Measurements from ENCODE around the gene CD8B2.
"Not testable (repeated sequence)": the region's sequence is repeated elsewhere in the genome, so short reads cannot be mapped to it uniquely, and the experiment has no call there.

CD8B2 gene

DNA sequence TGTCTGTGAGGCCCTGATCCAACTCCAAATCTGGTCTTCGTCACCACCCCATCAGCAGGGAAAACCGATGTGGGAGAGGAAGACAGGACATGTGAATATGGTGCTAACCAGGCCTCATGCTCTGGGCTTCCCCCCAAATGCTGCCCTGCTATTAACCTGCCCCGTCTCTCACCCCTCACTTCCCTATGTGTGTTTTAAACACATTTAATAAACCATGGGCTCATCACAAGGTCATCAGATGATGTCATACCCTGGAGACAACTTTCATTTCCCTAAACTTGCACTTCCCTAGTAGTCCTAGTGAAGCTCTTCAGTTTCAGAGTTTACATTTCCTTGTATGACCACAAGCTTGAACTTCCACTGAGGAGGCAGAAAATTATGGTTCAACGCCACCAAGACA, 49.9 kb downstream of the CD8B2 start:
- FAIRE-seq (no peak), DNase-seq (ENCODE audit: insufficient read length, low spot score) (no peak)
- no peak for TF ChIP-seq POLR2A (IDR thresholded peaks at IDR 0.05; ENCODE audit: low read depth, low read length)

DNA sequence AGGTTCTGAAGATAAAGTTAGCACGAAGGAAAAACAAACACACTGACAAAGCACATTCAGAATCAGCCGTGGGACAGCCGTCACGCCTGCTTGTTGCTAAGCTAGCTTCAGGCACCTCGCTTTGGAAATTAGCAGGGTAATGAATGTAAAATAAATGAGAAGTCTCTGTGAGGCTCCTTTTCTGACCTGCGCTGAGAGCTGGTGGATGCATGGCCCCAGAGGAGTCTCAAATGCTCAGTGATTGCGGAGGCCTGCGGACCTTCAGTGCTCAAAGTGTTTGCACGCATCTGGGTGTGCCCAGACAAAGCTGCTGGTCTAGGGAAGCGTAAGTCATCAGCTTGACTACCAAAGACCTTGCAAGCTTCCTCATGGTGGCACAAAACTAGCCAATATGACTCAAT, 50.6 kb downstream of the CD8B2 start:
- no peak for TF ChIP-seq POLR2A (IDR thresholded peaks at IDR 0.05; ENCODE audit: low read depth, low read length)
- FAIRE-seq (no peak), DNase-seq (ENCODE audit: insufficient read length, low spot score) (no peak)

DNA sequence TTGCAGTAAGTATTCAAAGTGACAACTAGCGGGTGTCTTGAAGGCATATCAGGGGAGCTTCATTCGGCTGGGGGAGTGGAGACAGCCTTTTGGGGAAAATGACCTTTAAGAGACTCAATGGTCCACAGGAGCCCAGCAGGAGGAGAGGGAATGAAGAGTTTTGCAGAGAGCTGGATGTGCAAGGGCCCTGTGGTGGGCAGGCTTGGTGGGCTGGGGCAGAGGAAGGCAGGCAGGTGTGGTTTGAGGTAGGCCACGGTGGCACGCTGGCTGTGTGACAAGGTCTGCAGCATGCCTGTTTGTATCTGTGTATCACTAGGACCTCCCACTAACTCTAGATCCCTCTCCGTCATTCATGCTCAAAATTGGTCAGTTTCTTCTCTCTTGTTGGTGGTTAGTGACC, 53.7 kb downstream of the CD8B2 start:
- no peak for TF ChIP-seq POLR2A (IDR thresholded peaks at IDR 0.05; ENCODE audit: low read depth, low read length)
- DNase-seq (ENCODE audit: insufficient read length, low spot score) (no peak), FAIRE-seq (no peak)

DNA sequence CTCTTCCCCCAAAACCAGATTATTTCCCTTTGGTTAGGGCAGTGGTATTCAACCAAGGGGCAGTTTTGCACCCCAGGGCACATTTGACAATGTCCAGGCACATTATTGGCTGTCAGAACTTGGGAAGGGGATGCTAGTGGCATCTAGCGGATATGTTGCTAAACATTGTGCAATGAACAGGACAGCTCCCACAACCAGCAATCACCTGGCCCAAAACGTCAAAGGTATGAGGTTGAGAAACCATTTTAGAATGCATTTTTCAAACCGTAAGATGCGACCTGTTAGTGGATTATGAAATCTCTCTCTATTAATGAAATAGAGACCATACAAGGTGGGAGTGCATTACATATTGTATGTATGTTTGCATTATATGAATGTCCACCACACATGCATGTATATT, 54.2 kb downstream of the CD8B2 start:
- DNase-seq (ENCODE audit: insufficient read length, low spot score), result no peak
- TF ChIP-seq POLR2A (IDR thresholded peaks at IDR 0.05; ENCODE audit: low read depth, low read length), result no peak
- no peak for FAIRE-seq

DNA sequence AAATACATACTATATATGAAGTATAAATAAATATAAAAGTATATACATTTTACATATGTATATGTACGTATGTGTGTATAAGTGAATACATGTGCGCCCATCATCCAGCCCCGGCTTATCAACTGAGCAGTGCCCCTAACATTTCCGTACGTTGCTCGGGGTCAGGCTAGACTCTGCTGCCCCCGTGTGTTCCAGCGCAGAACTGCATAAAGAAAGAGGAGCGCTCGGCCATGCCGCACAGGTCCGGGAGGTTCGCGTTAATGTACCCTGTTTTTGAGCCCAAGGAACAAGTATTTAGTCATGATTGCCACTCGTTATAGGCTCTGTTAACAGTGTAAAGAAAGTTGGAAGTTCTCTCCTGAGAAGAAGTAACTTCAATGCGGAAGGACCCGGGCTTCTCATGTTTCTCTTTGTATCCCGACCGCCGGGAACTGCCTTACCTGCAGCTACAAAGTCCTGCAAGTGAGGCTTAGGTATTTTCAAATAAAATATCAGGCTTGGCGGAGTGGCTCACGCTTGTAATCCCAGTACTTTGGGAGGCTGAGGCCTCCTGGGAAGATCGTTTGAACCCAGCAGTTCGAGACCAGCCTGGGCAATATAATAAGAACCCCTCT, 55.7 kb downstream of the CD8B2 start:
- DNase-seq (ENCODE audit: insufficient read length, low spot score) (peak; percentile 60), FAIRE-seq (no peak)
- no peak for TF ChIP-seq POLR2A (IDR thresholded peaks at IDR 0.05; ENCODE audit: low read depth, low read length)

DNA sequence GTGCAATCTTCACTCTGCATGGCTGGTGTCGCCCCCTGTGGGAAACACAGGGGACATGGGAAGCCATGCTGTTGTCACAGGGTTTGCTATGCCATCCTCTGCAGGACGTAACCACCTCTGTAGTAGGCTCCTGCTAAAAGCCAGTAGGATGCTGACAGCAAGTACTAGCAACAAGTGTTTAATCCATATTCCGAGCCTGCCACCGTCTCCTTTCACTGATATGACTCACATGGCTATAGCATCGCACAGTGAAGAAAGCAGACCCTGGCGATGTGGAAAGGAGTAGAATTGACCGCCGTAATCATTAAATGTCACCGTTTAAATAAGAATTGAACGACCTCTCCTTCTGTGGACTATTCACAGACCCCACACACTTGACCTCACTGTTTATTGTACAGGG, 57.8 kb downstream of the CD8B2 start:
- no peak for TF ChIP-seq POLR2A (IDR thresholded peaks at IDR 0.05; ENCODE audit: low read depth, low read length)
- FAIRE-seq, result no peak

DNA sequence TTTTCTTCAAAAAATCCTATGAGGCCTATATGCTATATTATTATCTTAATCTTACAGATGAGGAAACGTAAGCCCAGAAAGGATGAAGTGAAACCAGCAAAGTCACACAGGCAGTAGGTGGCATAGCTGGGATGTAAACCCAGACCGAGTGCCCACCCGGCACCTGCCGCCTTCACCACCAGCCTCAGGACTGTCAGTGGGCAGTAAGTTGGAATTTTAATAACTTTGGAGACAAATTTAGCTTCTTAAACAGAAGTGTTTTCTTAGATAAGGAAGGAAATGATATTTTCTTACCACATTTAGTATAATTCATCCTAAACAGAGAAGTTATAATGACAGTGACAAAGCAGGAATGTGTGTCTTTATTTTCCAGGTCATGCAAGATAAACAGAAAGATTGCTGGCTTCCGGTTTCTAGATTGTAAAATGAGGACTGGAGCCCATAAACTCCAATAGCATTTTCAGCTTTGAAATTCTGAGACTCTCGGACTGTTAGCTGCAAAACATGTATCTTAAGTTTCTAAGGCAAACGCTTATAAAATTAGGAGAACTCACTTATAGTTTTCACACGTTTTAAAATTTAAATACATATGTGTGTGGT, 59.3 kb downstream of the CD8B2 start:
- DNase-seq (ENCODE audit: insufficient read length, low spot score) (no peak), FAIRE-seq (no peak)
- no peak for TF ChIP-seq POLR2A (IDR thresholded peaks at IDR 0.05; ENCODE audit: low read depth, low read length)

More for the DNA sequence above, 57.8 kb downstream of the CD8B2 start:
- DNase-seq (ENCODE audit: insufficient read length, low spot score), result no peak

DNA sequence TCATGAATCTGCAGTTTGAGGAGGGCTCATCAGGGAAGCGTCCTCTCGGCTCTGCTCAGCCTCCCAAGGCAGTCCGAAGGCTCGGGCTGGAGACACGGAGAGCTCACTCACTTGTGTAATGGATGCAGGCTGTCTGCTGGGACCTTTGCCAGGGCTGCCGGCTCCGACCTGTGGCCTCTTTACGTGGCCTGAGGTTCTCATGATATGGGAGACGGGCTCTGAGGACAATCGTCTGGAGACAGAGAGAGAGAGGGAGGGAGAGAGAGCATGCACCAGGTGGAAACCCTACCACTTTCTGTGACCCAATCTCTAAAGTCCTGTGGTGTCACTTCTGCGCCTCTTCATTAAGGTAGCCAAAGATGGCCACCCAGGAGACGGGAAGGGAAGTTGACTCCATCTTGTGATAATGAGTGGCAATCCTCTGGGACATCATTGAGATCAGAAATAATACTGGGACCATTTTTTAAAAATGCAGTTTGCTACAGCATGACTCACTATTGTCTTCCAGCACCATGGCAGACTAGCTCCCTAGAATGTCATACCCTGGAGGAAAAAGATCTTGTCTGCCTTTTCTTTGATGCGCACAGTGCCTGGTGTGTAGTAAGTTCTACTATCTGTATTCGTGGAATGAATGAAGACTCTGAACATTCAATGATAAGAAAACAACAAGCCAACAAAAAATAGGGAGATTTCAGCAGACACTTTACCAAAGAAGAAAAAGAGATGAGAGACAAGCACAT, 60.2 kb downstream of the CD8B2 start:
- no peak for TF ChIP-seq POLR2A (IDR thresholded peaks at IDR 0.05; ENCODE audit: low read depth, low read length)
- FAIRE-seq (no peak), DNase-seq (ENCODE audit: insufficient read length, low spot score) (no peak)

DNA sequence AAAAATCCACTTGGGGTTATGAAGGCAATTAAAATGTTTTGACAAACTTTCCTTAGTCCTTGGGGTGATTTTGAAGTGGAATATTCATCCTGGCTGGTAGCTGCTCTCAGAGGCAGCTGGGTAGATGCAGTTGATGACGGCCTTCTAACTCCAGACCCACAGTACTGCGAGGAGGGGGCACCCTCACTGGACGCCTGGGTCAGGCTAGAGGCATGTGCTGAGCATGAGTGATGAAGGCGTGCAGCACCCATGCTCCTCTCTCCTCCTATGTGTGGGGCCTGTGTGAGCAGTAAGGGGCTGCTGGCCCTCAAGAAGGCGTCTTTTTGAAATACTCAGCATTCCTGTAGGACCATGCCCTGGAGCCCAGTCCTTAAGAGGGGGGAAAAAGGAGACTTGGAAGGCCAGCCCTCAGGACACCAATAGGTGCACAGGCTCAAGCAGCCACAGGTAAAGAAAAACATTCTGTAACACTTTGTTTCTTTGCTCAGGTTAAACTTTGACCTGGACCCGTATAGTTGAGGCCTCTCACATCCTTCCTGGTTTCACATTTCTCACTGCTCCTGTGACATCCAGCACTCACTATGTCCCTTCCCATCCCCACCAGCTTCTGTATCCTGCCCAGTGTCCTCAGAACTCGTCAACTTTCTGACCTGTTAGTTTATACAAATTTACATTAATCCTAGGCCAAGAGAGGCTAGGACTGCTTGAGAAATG, 64.4 kb downstream of the CD8B2 start:
- FAIRE-seq (no peak), DNase-seq (ENCODE audit: insufficient read length, low spot score) (no peak)
- no peak for TF ChIP-seq POLR2A (IDR thresholded peaks at IDR 0.05; ENCODE audit: low read depth, low read length)

DNA sequence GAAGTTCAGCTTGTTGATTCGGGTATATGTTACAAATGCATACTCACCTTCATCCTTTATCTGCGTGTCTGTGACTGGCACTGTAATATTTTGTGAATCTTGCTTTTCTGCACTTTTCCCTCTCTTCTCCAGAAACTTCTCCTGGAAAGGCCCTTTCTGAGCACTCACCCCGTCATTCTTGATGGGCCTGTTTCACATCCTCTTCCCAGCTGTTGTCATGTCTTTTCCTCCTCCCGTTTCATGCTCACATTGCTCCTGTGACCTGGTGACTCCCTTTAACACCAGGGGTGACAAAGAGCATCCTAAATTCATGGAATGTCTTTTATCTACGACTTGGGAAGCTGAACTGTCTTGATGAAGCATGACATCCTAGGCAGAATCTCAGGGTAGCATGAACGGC, 65.8 kb downstream of the CD8B2 start:
- TF ChIP-seq POLR2A (IDR thresholded peaks at IDR 0.05; ENCODE audit: low read depth, low read length), result no peak
- FAIRE-seq (no peak), DNase-seq (ENCODE audit: insufficient read length, low spot score) (no peak)

DNA sequence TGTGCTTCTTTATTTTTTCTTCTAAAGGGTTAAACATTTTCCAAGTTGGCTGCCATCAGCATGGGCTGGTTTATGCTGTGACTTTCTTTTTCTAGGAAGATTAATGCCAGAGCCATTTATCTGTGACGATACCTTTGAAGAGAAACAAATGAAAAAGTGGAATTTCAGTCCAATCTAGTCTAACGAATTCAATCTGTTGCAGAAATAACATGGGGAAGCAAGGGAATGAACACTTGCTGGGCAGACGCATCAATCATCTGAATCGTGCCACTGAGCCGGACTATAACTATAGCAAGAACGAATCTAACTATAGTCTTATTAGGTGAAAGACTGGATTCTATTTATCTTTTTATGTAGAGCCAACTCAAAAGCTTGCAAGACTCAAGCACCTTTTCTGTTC, 66.2 kb downstream of the CD8B2 start:
- DNase-seq (ENCODE audit: insufficient read length, low spot score), result no peak
- no peak for FAIRE-seq
- no peak for TF ChIP-seq POLR2A (IDR thresholded peaks at IDR 0.05; ENCODE audit: low read depth, low read length)

DNA sequence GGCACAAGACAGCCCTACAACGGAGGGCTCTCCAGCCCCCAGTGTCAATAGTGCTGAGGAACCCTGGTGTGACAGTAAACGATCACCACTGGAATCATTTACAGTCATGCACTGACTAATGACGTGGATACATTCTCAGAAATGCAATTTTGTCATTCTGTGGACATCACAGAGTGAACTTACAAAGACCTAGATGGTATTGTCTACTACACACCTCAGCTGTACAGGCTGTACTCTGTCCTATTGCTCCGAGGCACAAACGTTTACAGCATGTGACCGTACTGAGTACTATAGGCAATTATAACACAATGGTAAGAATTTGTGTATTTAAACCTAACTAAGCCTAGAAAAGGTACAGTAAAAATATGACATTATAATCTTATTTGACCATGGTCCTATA, 67.2 kb downstream of the CD8B2 start:
- DNase-seq (ENCODE audit: insufficient read length, low spot score) (no peak), FAIRE-seq (no peak)
- no peak for TF ChIP-seq POLR2A (IDR thresholded peaks at IDR 0.05; ENCODE audit: low read depth, low read length)

DNA sequence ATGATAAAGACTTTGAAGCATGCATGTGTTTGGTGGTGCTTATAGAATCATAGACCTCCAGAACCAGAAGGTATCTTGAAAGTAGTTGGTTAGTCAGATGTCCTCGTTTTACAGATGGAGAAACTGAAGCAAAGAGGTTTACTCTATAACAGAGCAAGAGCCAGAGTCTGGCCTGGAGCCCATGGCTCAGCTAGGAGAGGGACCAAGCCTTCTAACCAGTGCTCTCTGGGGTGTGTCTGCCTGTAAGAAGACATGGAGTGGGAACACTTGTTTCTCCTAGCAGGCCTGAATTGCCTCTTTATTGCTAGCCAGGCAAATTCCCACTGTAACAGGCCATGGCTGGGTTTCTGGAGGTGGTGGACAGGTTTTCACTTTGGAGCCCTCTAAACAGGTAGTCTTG, 67.9 kb downstream of the CD8B2 start:
- DNase-seq (ENCODE audit: insufficient read length, low spot score) (no peak), FAIRE-seq (no peak)
- no peak for TF ChIP-seq POLR2A (IDR thresholded peaks at IDR 0.05; ENCODE audit: low read depth, low read length)

DNA sequence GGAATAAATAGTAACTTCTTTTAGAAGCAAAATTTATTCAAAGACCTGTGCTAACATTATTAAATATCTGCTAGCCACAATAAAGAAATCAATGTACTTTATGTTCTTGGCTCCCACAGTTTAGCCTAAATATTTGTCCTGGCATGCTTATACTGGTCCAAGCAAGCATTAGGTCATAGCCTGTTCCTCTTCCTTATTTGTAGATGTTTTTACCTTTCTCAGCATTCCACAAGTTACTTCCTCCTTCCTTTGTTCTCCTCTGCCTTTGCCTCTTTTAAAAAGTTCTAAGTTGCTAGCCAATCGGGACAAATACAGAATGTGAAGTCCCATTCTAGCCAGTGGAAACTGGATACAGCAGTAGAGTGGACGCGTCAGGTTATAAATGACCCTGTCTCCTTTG, 72.6 kb downstream of the CD8B2 start:
- FAIRE-seq; DNase-seq (ENCODE audit: insufficient read length, low spot score): not testable (repeated sequence)
